HepG2 (cell line): Measurements from ENCODE around the gene SNAP29. TPM values are rescaled to one million over a fixed set of nuclear protein-coding genes. Genes with fewer than 3 reads are reported as not detected.
"Not testable (repeated sequence)": the region's sequence is repeated elsewhere in the genome, so short reads cannot be mapped to it uniquely, and the experiment has no call there.

Experiments used
- ATAC-seq: fragments of 200-7000 bp; cut with Tn5 transposase; 3 replicates; pipeline ENCODE4 v1.9.1; 2020; ENCODE audit warnings: mild to moderate bottlenecking, moderate library complexity
- BruUV-seq: library from RNA; stranded (reverse); fragments of 400-500 nt; replicated peaks from 2 replicates; lab custom pipeline; 2021; lab: Mats Ljungman, UMichigan
- CTCF ChIA-PET: fragments of 300-600 bp; formaldehyde crosslinking; extraction: SDS; loops from one replicate; lab custom pipeline; 2021; ENCODE audit warnings: low total read pairs, inconsistent platforms, low intra/inter-chr PET ratio; lab: Yijun Ruan, JAX
- POLR2A ChIA-PET: fragments of 350-600 bp; sonication (Branson Sonifier 250); formaldehyde crosslinking; loops from one replicate; lab custom pipeline; 2020; ENCODE audit warnings: antibody characterized with exemption, inconsistent platforms; lab: Yijun Ruan, JAX
- DNase-seq: peaks from one replicate; pipeline ENCODE4 v3.0.0-alpha.2; 2015; ENCODE audit warnings: low spot score
- FAIRE-seq: peaks from 3 replicates; lab custom pipeline; 2011; peaks lifted over from hg19 to GRCh38; lab: Jason Lieb, UNC
- H2AFZ ChIP-seq: one replicate; pipeline ENCODE4 v1.6.1; 2011; ENCODE audit warnings: low read length, inconsistent platforms
- H3K27ac ChIP-seq: fragments of 300-600 bp; 3 replicates; pipeline ENCODE4 v1.8.0; 2011; ENCODE audit warnings: mixed run types, mild to moderate bottlenecking, mixed read lengths, low read length, inconsistent platforms; ENCODE audit not compliant: insufficient read depth; ENCODE audit errors: extremely low read length
- H3K27me3 ChIP-seq, 2 experiments: fragments of 200-600 bp in 1 of 2; 2 replicates in 1 of 2; 3 replicates in 1 of 2; pipeline versions ENCODE4 v1.6.0 to v1.8.0; 2011; ENCODE audit warnings: low read length in 2 of 2, mild to moderate bottlenecking in 2 of 2, moderate library complexity in 2 of 2, inconsistent platforms in 1 of 2; ENCODE audit not compliant: insufficient read depth in 2 of 2, control insufficient read depth in 1 of 2
- H3K36me3 ChIP-seq, 2 experiments: fragments of 200-600 bp in 1 of 2; replicated peaks in 1 of 2; 2 replicates in 1 of 2; 3 replicates in 1 of 2; pipeline versions ENCODE4 v1.5.1 to v1.8.0; 2011; ENCODE audit warnings: low read length in 2 of 2, inconsistent platforms in 1 of 2; ENCODE audit not compliant: insufficient read depth in 2 of 2, control insufficient read depth in 1 of 2
- H3K4me1 ChIP-seq: 2 replicates; pipeline ENCODE4 v1.5.1; 2012; ENCODE audit warnings: low read length, inconsistent platforms; ENCODE audit not compliant: insufficient read depth
- H3K4me2 ChIP-seq: 2 replicates; pipeline ENCODE4 v1.6.0; 2011; ENCODE audit warnings: low read depth, low read length, inconsistent platforms
- H3K4me3 ChIP-seq, 3 experiments: fragments of 200-600 bp in 1 of 3; sonication (generic), shearing (Covaris generic) in 1 of 3; replicated peaks in 1 of 3; 2 replicates each; pipeline ENCODE4 v1.5.1; 2011 to 2016; ENCODE audit warnings: low read length in 3 of 3, inconsistent platforms in 2 of 3, low read depth in 2 of 3, mild to moderate bottlenecking in 2 of 3, control low read depth in 1 of 3, mixed read lengths in 1 of 3; ENCODE audit not compliant: insufficient read depth in 1 of 3
- H3K79me2 ChIP-seq: one replicate; pipeline ENCODE4 v1.6.1; 2011; ENCODE audit warnings: low read length, inconsistent platforms; ENCODE audit not compliant: insufficient read depth
- H3K9ac ChIP-seq: 2 replicates; pipeline ENCODE4 v1.6.0; 2011; ENCODE audit warnings: mild to moderate bottlenecking, low read depth, low read length, inconsistent platforms; ENCODE audit not compliant: insufficient read depth
- H3K9me3 ChIP-seq: 2 replicates; pipeline ENCODE4 v1.5.1; 2012; ENCODE audit warnings: mild to moderate bottlenecking, low read length
- H4K20me1 ChIP-seq: 2 replicates; pipeline ENCODE4 v1.6.0; 2011; ENCODE audit warnings: inconsistent platforms, mild to moderate bottlenecking, low read length, moderate library complexity; ENCODE audit not compliant: insufficient read depth
- WGBS: methylation state at CpG from one replicate; pipeline ENCODE4 v1.1.6; 2017; ENCODE audit warnings: low lambda C conversion rate; 5-methylcytosine and 5-hydroxymethylcytosine counted together
- in situ Hi-C: cut with HindIII; loops from 2 replicates; pipeline ENCODE4 v1.10.0; 2017; ENCODE audit warnings: low pct_unique_long_range_greater_than_20kb; ENCODE audit not compliant: extremely low pct_ligation_motif_present
- intact Hi-C: fragments of 100-400 bp; cut with micrococcal nuclease; formaldehyde crosslinking; loops from one replicate; pipeline ENCODE4 v1.10.0; 2022; ENCODE audit not compliant: unreplicated experiment
- polyA plus RNA-seq, 8 experiments: library from polyadenylated mRNA; depleted of rRNA in 3 of 8; stranded (reverse) in 7 of 8; unstranded in 1 of 8; fragments of >200 nt; fragmentation: Illumina TruSeq in 4 of 8; extraction: Trizol in 4 of 8; gene quantifications; 2 replicates each; pipeline versions ENCODE4 v1.2.1 to v1.2.3, GENCODE V29; 2011 to 2016; ENCODE audit warnings: low read depth in 4 of 8, missing spikeins in 1 of 8, mixed read lengths in 1 of 8; ENCODE audit not compliant: insufficient read depth in 1 of 8
- total RNA-seq, 5 experiments: library from RNA; depleted of rRNA; stranded (reverse); fragments of >200 nt; fragmentation: Illumina TruSeq; extraction: Trizol; gene quantifications; 2 replicates each; pipeline ENCODE4 v1.2.3, GENCODE V29; 2016; ENCODE audit warnings: low read depth in 1 of 5

SNAP29 gene
- total and polyA plus RNA-seq, 2 of the 13 experiments (the other 11 are each of a cell fraction or from before 2014, with no cell fraction given): 12.3 to 30.7 TPM

GRCh38 chr22:20935049-20935448 lies 76.2 kb downstream of the SNAP29 start:
- 97% methylated on average over 9 of the region's 9 CpGs for WGBS
- intact Hi-C loops: not testable (repeated sequence)
- peaks cover 96% of the 10 kb centered on the region for H4K20me1 ChIP-seq

GRCh38 chr22:20935780-20936539 lies 77.2 kb downstream of the SNAP29 start:
- 96% methylated on average over 11 of the region's 11 CpGs for whole genome bisulfite sequencing
- H3K4me3 ChIP-seq, DNase-seq, POLR2A ChIA-PET, H3K27me3 ChIP-seq, H3K27ac ChIP-seq, H3K9ac ChIP-seq, H3K9me3 ChIP-seq, BruUV-seq, in situ Hi-C loops, CTCF ChIA-PET, ATAC-seq, FAIRE-seq, intact Hi-C loops, H2AFZ ChIP-seq: not testable (repeated sequence)
- Histone ChIP-seq H3K4me1 (peaks cover 84% of the 10 kb centered on the region), H3K4me2 (peak overlapping the region; percentile 23; the same call in 1 of the 2 replicates), H4K20me1 (peaks cover 95% of the 10 kb centered on the region), H3K36me3 (peaks cover 25 to 72% of the 10 kb centered on the region in 2 experiments), H3K79me2 (peaks cover 93% of the 10 kb centered on the region)

More at GRCh38 chr22:20935049-20935448, 76.2 kb downstream of the SNAP29 start:
- peaks cover 21 to 63% of the 10 kb centered on the region in 2 experiments for H3K36me3 ChIP-seq
- H3K27me3 ChIP-seq, DNase-seq, H3K27ac ChIP-seq, H3K4me3 ChIP-seq, ATAC-seq, BruUV-seq, in situ Hi-C loops, H3K9me3 ChIP-seq, H2AFZ ChIP-seq, H3K4me2 ChIP-seq, CTCF ChIA-PET, H3K9ac ChIP-seq, POLR2A ChIA-PET, FAIRE-seq: not testable (repeated sequence)
- peaks cover 93% of the 10 kb centered on the region for H3K79me2 ChIP-seq
- peaks cover 84% of the 10 kb centered on the region for H3K4me1 ChIP-seq
